ENCODE results near the gene BCL7A. TPM values are rescaled to one million over a fixed set of nuclear protein-coding genes. Genes with fewer than 3 reads are reported as not detected.

Gene BCL7A
- total and polyA plus RNA-seq, 9 of the 15 experiments (the other 6 are each of a cell fraction or from before 2014, with no cell fraction given): 0.25 to 21.9 (median 14.9) TPM

DNA sequence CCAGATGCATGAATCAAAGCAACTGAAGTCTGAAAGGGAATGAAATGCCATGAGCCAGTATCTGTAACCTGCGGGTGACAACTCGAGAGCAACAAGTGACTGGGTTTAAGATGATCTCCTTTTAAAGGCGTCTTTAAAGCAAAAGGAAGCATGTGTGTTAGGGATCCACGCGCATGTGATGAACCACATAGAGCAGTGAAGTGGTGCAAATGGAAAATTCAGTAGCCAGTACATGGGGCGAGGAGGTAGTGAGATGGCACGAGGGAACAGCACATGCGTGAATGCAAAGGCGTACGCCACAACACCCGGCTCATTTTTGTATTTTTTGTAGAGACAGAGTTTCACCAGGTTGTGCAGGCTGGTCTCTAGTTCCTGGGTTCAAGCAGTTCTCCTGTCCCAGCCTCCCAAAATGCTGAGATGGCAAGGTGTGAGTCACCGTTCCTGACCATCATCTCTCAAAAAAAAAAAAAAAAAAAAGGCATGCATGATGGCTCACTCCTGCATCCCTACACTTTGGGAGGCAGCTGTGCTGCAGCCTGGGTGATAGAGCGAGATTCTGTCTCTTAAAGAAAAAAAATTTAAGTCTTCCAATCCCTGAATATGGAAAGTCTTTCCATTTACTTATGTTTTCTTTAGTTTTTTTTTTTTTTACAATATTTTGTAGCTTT lies 24.6 kb upstream of the BCL7A start (continued):
- TF ChIP-seq, protein P1, sequence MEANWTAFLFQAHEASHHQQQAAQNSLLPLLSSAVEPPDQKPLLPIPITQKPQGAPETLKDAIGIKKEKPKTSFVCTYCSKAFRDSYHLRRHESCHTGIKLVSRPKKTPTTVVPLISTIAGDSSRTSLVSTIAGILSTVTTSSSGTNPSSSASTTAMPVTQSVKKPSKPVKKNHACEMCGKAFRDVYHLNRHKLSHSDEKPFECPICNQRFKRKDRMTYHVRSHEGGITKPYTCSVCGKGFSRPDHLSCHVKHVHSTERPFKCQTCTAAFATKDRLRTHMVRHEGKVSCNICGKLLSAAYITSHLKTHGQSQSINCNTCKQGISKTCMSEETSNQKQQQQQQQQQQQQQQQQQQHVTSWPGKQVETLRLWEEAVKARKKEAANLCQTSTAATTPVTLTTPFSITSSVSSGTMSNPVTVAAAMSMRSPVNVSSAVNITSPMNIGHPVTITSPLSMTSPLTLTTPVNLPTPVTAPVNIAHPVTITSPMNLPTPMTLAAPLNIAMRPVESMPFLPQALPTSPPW (CRISPR knock-in tag; IDR thresholded peaks at IDR 0.05): no peak
- no peak for TF ChIP-seq KLF6 (CRISPR knock-in tag; IDR thresholded peaks at IDR 0.05; ENCODE audit: borderline replicate concordance)
- no peak for TF ChIP-seq POU5F1 (IDR thresholded peaks at IDR 0.05; ENCODE audit: borderline replicate concordance, low read depth, low read length, partially characterized antibody)
- TF ChIP-seq ZNF316 (IDR thresholded peaks at IDR 0.05): peak; percentile 42
- TF ChIP-seq IRF2 (CRISPR knock-in tag; IDR thresholded peaks at IDR 0.05): no peak
- TF ChIP-seq, protein P2, sequence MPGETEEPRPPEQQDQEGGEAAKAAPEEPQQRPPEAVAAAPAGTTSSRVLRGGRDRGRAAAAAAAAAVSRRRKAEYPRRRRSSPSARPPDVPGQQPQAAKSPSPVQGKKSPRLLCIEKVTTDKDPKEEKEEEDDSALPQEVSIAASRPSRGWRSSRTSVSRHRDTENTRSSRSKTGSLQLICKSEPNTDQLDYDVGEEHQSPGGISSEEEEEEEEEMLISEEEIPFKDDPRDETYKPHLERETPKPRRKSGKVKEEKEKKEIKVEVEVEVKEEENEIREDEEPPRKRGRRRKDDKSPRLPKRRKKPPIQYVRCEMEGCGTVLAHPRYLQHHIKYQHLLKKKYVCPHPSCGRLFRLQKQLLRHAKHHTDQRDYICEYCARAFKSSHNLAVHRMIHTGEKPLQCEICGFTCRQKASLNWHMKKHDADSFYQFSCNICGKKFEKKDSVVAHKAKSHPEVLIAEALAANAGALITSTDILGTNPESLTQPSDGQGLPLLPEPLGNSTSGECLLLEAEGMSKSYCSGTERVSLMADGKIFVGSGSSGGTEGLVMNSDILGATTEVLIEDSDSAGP (CRISPR knock-in tag; IDR thresholded peaks at IDR 0.05): no peak
- no peak for TF ChIP-seq TOE1 (IDR thresholded peaks at IDR 0.05; ENCODE audit: borderline replicate concordance)
- TF ChIP-seq TOE1 (CRISPR knock-in tag; IDR thresholded peaks at IDR 0.05; ENCODE audit: borderline replicate concordance, low read depth): no peak
- TF ChIP-seq ZNF384 (IDR thresholded peaks at IDR 0.05; ENCODE audit: low read depth, low read length): peak; percentile 76
- TF ChIP-seq, protein P3, sequence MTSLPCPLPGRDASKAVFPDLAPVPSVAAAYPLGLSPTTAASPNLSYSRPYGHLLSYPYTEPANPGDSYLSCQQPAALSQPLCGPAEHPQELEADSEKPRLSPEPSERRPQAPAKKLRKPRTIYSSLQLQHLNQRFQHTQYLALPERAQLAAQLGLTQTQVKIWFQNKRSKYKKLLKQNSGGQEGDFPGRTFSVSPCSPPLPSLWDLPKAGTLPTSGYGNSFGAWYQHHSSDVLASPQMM (CRISPR knock-in tag; IDR thresholded peaks at IDR 0.05): no peak
- TF ChIP-seq TARDBP (IDR thresholded peaks at IDR 0.05): no peak
- TF ChIP-seq TCF3 (CRISPR knock-in tag; IDR thresholded peaks at IDR 0.05): no peak
- TF ChIP-seq STAG1 (CRISPR knock-in tag; IDR thresholded peaks at IDR 0.05; ENCODE audit: borderline replicate concordance): no peak
- TF ChIP-seq SRSF7 (optimal IDR thresholded peaks at IDR 0.05; ENCODE audit: low read depth, low read length): no peak
- no peak for TF ChIP-seq ZKSCAN1 (IDR thresholded peaks at IDR 0.05; ENCODE audit: low read depth, low read length)
- TF ChIP-seq, protein P4, sequence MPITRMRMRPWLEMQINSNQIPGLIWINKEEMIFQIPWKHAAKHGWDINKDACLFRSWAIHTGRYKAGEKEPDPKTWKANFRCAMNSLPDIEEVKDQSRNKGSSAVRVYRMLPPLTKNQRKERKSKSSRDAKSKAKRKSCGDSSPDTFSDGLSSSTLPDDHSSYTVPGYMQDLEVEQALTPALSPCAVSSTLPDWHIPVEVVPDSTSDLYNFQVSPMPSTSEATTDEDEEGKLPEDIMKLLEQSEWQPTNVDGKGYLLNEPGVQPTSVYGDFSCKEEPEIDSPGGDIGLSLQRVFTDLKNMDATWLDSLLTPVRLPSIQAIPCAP (CRISPR knock-in tag; IDR thresholded peaks at IDR 0.05; ENCODE audit: borderline replicate concordance): no peak
